HUES64 (cell line): Measurements from ENCODE around the gene RRAS.

Experiments
- H3K27ac ChIP-seq: 2 replicates; pipeline ENCODE4 v1.7.0; 2013; ENCODE audit warnings: low read depth, low read length, inconsistent platforms
- H3K27me3 ChIP-seq: 2 replicates; pipeline ENCODE4 v1.6.1; 2013; ENCODE audit warnings: mild to moderate bottlenecking, low read length; ENCODE audit not compliant: insufficient read depth
- H3K36me3 ChIP-seq: 2 replicates; pipeline ENCODE4 v1.6.1; 2013; ENCODE audit warnings: mild to moderate bottlenecking, low read length; ENCODE audit not compliant: insufficient read depth
- H3K4me1 ChIP-seq: 2 replicates; pipeline ENCODE4 v1.6.1; 2013; ENCODE audit warnings: mild to moderate bottlenecking, low read length, moderate library complexity; ENCODE audit not compliant: insufficient read depth
- H3K4me3 ChIP-seq: 2 replicates; pipeline ENCODE4 v1.5.1; 2013; ENCODE audit warnings: mild to moderate bottlenecking, low read length, moderate library complexity
- H3K9ac ChIP-seq: 2 replicates; pipeline ENCODE4 v1.6.1; 2013; ENCODE audit warnings: mild to moderate bottlenecking, low read depth, low read length
- H3K9me3 ChIP-seq: 2 replicates; pipeline ENCODE4 v1.6.1; 2013; ENCODE audit warnings: low read depth, low read length; ENCODE audit not compliant: insufficient read depth
- WGBS: fragments of 150-250, 120-280 bp; methylation state at CpG from one replicate; pipeline ENCODE4 v1.1.7; 2013; ENCODE audit warnings: missing lambda C conversion rate; 5-methylcytosine and 5-hydroxymethylcytosine counted together

RRAS gene

GRCh38 chr19:49651820-49652550 is 12.0 kb upstream of the RRAS start:
- Histone ChIP-seq H3K9ac (no peak overlapping the region), H3K27me3 (no peaks in the 10 kb centered on the region), H3K27ac (no peak overlapping the region), H3K36me3 (peaks cover 82% of the 10 kb centered on the region), H3K4me3 (no peak overlapping the region), H3K9me3 (no peaks in the 10 kb centered on the region), H3K4me1 (no peaks in the 10 kb centered on the region)
- 97% methylated on average over 110 of the region's 110 CpGs for WGBS

- H3K27me3 ChIP-seq = no peaks in the 10 kb centered on the region
- H3K4me1 ChIP-seq = no peaks in the 10 kb centered on the region
- no peak overlapping the region for H3K27ac ChIP-seq
- WGBS = 96% methylated on average over 72 of the region's 72 CpGs
- peaks cover 82% of the 10 kb centered on the region for H3K36me3 ChIP-seq
- H3K9ac ChIP-seq = no peak overlapping the region
- no peak overlapping the region for H3K4me3 ChIP-seq
- no peaks in the 10 kb centered on the region for H3K9me3 ChIP-seq
Observed at GRCh38 chr19:49651029-49651819, 11.3 kb upstream of the RRAS start.

- Histone ChIP-seq H3K9me3 (no peaks in the 10 kb centered on the region), H3K27ac (no peak overlapping the region)
- 94% methylated on average over 17 of the region's 17 CpGs for WGBS
Observed at GRCh38 chr19:49646586-49646985, 6.6 kb upstream of the RRAS start.

GRCh38 chr19:49645995-49646394 is 6.1 kb upstream of the RRAS start:
- Histone ChIP-seq H3K9ac (no peak overlapping the region), H3K27ac (no peak overlapping the region), H3K4me3 (no peak overlapping the region), H3K27me3 (no peaks in the 10 kb centered on the region), H3K4me1 (peaks cover 8% of the 10 kb centered on the region), H3K9me3 (no peaks in the 10 kb centered on the region), H3K36me3 (peaks cover 54% of the 10 kb centered on the region)
- 95% methylated on average over 13 of the region's 13 CpGs for WGBS

More at GRCh38 chr19:49646586-49646985, 6.6 kb upstream of the RRAS start:
- no peaks in the 10 kb centered on the region for H3K27me3 ChIP-seq
- H3K4me3 ChIP-seq = no peak overlapping the region
- H3K9ac ChIP-seq = no peak overlapping the region
- H3K36me3 ChIP-seq = peaks cover 59% of the 10 kb centered on the region
- H3K4me1 ChIP-seq = peaks cover 8% of the 10 kb centered on the region

- Histone ChIP-seq H3K4me3 (no peak overlapping the region), H3K36me3 (peaks cover 53% of the 10 kb centered on the region), H3K4me1 (peaks cover 8% of the 10 kb centered on the region), H3K9me3 (no peaks in the 10 kb centered on the region), H3K27ac (no peak overlapping the region), H3K9ac (no peak overlapping the region), H3K27me3 (no peaks in the 10 kb centered on the region)
- WGBS = 97% methylated on average over 11 of the region's 11 CpGs
Observed at GRCh38 chr19:49645592-49645991, 5.6 kb upstream of the RRAS start.

GRCh38 chr19:49643466-49643865 is 3.5 kb upstream of the RRAS start:
- peak overlapping the region; percentile 76 for H3K4me3 ChIP-seq
- WGBS = 91% methylated on average over 2 of the region's 2 CpGs
- no peak overlapping the region for H3K27ac ChIP-seq
- peaks cover 11% of the 10 kb centered on the region for H3K4me1 ChIP-seq
- H3K27me3 ChIP-seq = no peaks in the 10 kb centered on the region
- peaks cover 35% of the 10 kb centered on the region for H3K36me3 ChIP-seq
- H3K9me3 ChIP-seq = no peaks in the 10 kb centered on the region
- H3K9ac ChIP-seq = no peak overlapping the region

GRCh38 chr19:49642492-49643035 is 2.6 kb upstream of the RRAS start:
- Histone ChIP-seq H3K4me3 (peak overlapping the region; percentile 76), H3K27me3 (no peaks in the 10 kb centered on the region), H3K4me1 (peaks cover 13% of the 10 kb centered on the region), H3K27ac (peak overlapping the region; percentile 86), H3K9me3 (no peaks in the 10 kb centered on the region), H3K9ac (peak overlapping the region; percentile 94), H3K36me3 (peaks cover 28% of the 10 kb centered on the region)
- 12% methylated on average over 5 of the region's 5 CpGs for WGBS

- no peaks in the 10 kb centered on the region for H3K9me3 ChIP-seq
- peak within 1 kb of the TSS; percentile 76 for H3K4me3 ChIP-seq
- peak within 1 kb of the TSS; percentile 96 for H3K9ac ChIP-seq
- H3K36me3 ChIP-seq = peaks cover 21% of the 10 kb centered on the region
- H3K27ac ChIP-seq = peak within 1 kb of the TSS; percentile 98
- peaks cover 13% of the 10 kb centered on the region for H3K4me1 ChIP-seq
- WGBS = under 1% methylated on average over 87 of the region's 87 CpGs
- H3K27me3 ChIP-seq = no peaks in the 10 kb centered on the region
Observed at GRCh38 chr19:49641688-49642491, 1.9 kb upstream of the RRAS start, which contains the start of gene SCAF1. SCAF1 (plus strand) TSS chr19:49642209; CDS start chr19:49645027, 2,818 bp downstream.

- H3K4me1 ChIP-seq = peaks cover 13% of the 10 kb centered on the region
- no peaks in the 10 kb centered on the region for H3K36me3 ChIP-seq
- H3K9me3 ChIP-seq = no peaks in the 10 kb centered on the region
- WGBS = 5% methylated on average over 31 of the region's 31 CpGs
- H3K4me3 ChIP-seq = peak overlapping the region; percentile 58
- H3K27me3 ChIP-seq = no peaks in the 10 kb centered on the region
- H3K27ac ChIP-seq = no peak overlapping the region
- H3K9ac ChIP-seq = no peak overlapping the region
Observed at GRCh38 chr19:49639401-49640112, 386 bp downstream of the RRAS start.
